ENCODE data around the gene HES6. TPM values are rescaled to one million over a fixed set of nuclear protein-coding genes. Genes with fewer than 3 reads are reported as not detected.

HES6 gene
- total and polyA plus RNA-seq, 2 of the 8 experiments (the other 6 are each of a cell fraction or from before 2014, with no cell fraction given), result 32.6 to 36.3 TPM

GRCh38 chr2:238238311-238238765, 1.5 kb downstream of the HES6 start (continued):
- TF ChIP-seq SAP30 (IDR thresholded peaks at IDR 0.05; ENCODE audit: insufficient read depth, insufficient replicate concordance, low read length) (no peak), BCL11A (IDR thresholded peaks at IDR 0.05; ENCODE audit: low read depth in 2 of 2, low read length in 2 of 2) (no peak)
